GM12891 (cell line): ENCODE results near the gene GSTM3.

Source experiments
- DNase-seq: peaks from one replicate; pipeline ENCODE4 v3.0.0; 2011; ENCODE audit warnings: low spot score; ENCODE audit not compliant: insufficient read length
- FAIRE-seq: peaks from 2 replicates; lab custom pipeline; 2011; peaks lifted over from hg19 to GRCh38; lab: Jason Lieb, UNC
- PAX5 ChIP-seq: IDR thresholded peaks from 2 replicates; pipeline ENCODE4 v1.6.1; 2011; ENCODE audit warnings: low read length, moderate library complexity, mild to moderate bottlenecking; ENCODE audit not compliant: insufficient read depth, severe bottlenecking
- POLR2A ChIP-seq: IDR thresholded peaks from 2 replicates; pipeline ENCODE4 v1.6.1; 2011; ENCODE audit warnings: low read depth, low read length, control low read depth
- POLR2AphosphoS5 ChIP-seq: IDR thresholded peaks from 2 replicates; pipeline ENCODE4 v1.6.1; 2011; ENCODE audit warnings: low read depth, low read length, control low read depth
- POU2F2 ChIP-seq: IDR thresholded peaks from 2 replicates; pipeline ENCODE4 v1.6.1; 2011; ENCODE audit warnings: low read depth, mild to moderate bottlenecking, control low read depth, low read length, moderate library complexity
- SPI1 ChIP-seq: IDR thresholded peaks from 2 replicates; pipeline ENCODE4 v1.6.1; 2011; ENCODE audit warnings: low read depth, low read length, control low read depth
- TAF1 ChIP-seq: IDR thresholded peaks from 2 replicates; pipeline ENCODE4 v1.6.1; 2011; ENCODE audit warnings: low read depth, low read length, control low read depth

Gene GSTM3

GRCh38 chr1:109785446-109786111 lies 44.7 kb upstream of the GSTM3 start:
- TF ChIP-seq POLR2A = no peak
- no peak for TF ChIP-seq TAF1
- TF ChIP-seq SPI1 = no peak
- no peak for TF ChIP-seq PAX5
- TF ChIP-seq POU2F2 = no peak
- no peak for TF ChIP-seq POLR2AphosphoS5
- no peak for DNase-seq
- no peak for FAIRE-seq

- TF ChIP-seq POU2F2 (no peak), TAF1 (no peak), SPI1 (no peak), POLR2AphosphoS5 (no peak), POLR2A (no peak), PAX5 (no peak)
- no peak for DNase-seq
- FAIRE-seq = no peak
Measured at GRCh38 chr1:109784551-109785252, 43.9 kb upstream of the GSTM3 start.

- FAIRE-seq (no peak), DNase-seq (no peak)
- TF ChIP-seq POU2F2 = no peak
- TF ChIP-seq PAX5 = no peak
- no peak for TF ChIP-seq POLR2AphosphoS5
Measured at GRCh38 chr1:109783436-109783835, 42.6 kb upstream of the GSTM3 start.

GRCh38 chr1:109782927-109783326 lies 42.1 kb upstream of the GSTM3 start:
- no peak for TF ChIP-seq POLR2A
- no peak for TF ChIP-seq TAF1
- FAIRE-seq (no peak), DNase-seq (no peak)

GRCh38 chr1:109782514-109782913 lies 41.7 kb upstream of the GSTM3 start:
- DNase-seq (no peak), FAIRE-seq (no peak)
- TF ChIP-seq POLR2A (no peak), PAX5 (no peak), POU2F2 (no peak), TAF1 (no peak), SPI1 (no peak), POLR2AphosphoS5 (no peak)

GRCh38 chr1:109781806-109782205 lies 41.0 kb upstream of the GSTM3 start:
- FAIRE-seq (no peak), DNase-seq (no peak)

GRCh38 chr1:109780982-109781381 lies 40.1 kb upstream of the GSTM3 start:
- no peak for FAIRE-seq
- TF ChIP-seq POLR2A (no peak), POU2F2 (no peak), POLR2AphosphoS5 (no peak), PAX5 (no peak), SPI1 (no peak), TAF1 (no peak)

More at GRCh38 chr1:109781806-109782205, 41.0 kb upstream of the GSTM3 start:
- TF ChIP-seq SPI1 (no peak), POLR2A (no peak), POLR2AphosphoS5 (no peak), PAX5 (no peak), POU2F2 (no peak), TAF1 (no peak)

GRCh38 chr1:109777980-109778625 lies 37.3 kb upstream of the GSTM3 start:
- no peak for FAIRE-seq
- no peak for DNase-seq
- TF ChIP-seq POLR2A (no peak), POU2F2 (no peak), PAX5 (no peak), POLR2AphosphoS5 (no peak), SPI1 (no peak)

More at GRCh38 chr1:109780982-109781381, 40.1 kb upstream of the GSTM3 start:
- DNase-seq = no peak

GRCh38 chr1:109777436-109777835 lies 36.6 kb upstream of the GSTM3 start:
- FAIRE-seq (no peak), DNase-seq (no peak)
- TF ChIP-seq SPI1 (no peak), TAF1 (no peak), POU2F2 (no peak)

- TF ChIP-seq POLR2A = no peak
- TF ChIP-seq POLR2AphosphoS5 = no peak
- TF ChIP-seq SPI1 = no peak
- no peak for TF ChIP-seq TAF1
- TF ChIP-seq PAX5 = no peak
- TF ChIP-seq POU2F2 = no peak
- peak; percentile 89 for FAIRE-seq
- DNase-seq = peak; percentile 78
Measured at GRCh38 chr1:109776911-109777310, 36.1 kb upstream of the GSTM3 start.
